ENCODE data around the gene ZNF507. TPM values are rescaled to one million over a fixed set of nuclear protein-coding genes. Genes with fewer than 3 reads are reported as not detected.

The ZNF507 gene
- polyA plus RNA-seq, 3 donors = 21.2 to 30.6 (median 27.6) TPM

GRCh38 chr19:32336259-32337083 is 8.9 kb upstream of the ZNF507 start:
- DNase-seq = no peak

GRCh38 chr19:32337084-32337808 is 8.2 kb upstream of the ZNF507 start:
- no peak for DNase-seq

GRCh38 chr19:32339423-32339822 is 6.0 kb upstream of the ZNF507 start:
- DNase-seq = no peak

GRCh38 chr19:32339988-32340874 is 5.2 kb upstream of the ZNF507 start:
- DNase-seq = no peak

- DNase-seq = no peak
These were observed 2.7 kb upstream of the ZNF507 start for GRCh38 chr19:32342695-32343094.

- no peak for DNase-seq
These were observed 1.7 kb upstream of the ZNF507 start for GRCh38 chr19:32343550-32344262.

- no peak for DNase-seq
These were observed 1.5 kb downstream of the ZNF507 start for GRCh38 chr19:32346901-32347300.

GRCh38 chr19:32347573-32347972 is 2.2 kb downstream of the ZNF507 start:
- DNase-seq = no peak

GRCh38 chr19:32349051-32349450 is 3.6 kb downstream of the ZNF507 start:
- no peak for DNase-seq

GRCh38 chr19:32349724-32350470 is 4.5 kb downstream of the ZNF507 start:
- DNase-seq = no peak

GRCh38 chr19:32350471-32350865 is 5.1 kb downstream of the ZNF507 start:
- DNase-seq = no peak

- DNase-seq = no peak
These were observed 5.6 kb downstream of the ZNF507 start for GRCh38 chr19:32350987-32351348.

GRCh38 chr19:32352241-32352630 is 6.8 kb downstream of the ZNF507 start:
- no peak for DNase-seq

GRCh38 chr19:32354345-32354744 is 8.9 kb downstream of the ZNF507 start:
- no peak for DNase-seq

- DNase-seq = no peak
These were observed 9.9 kb downstream of the ZNF507 start for GRCh38 chr19:32355309-32355708.

- no peak for DNase-seq
These were observed 12.3 kb downstream of the ZNF507 start for GRCh38 chr19:32357720-32358119.

- DNase-seq = peak; percentile 9
These were observed 12.9 kb downstream of the ZNF507 start for GRCh38 chr19:32358321-32358720.

GRCh38 chr19:32359581-32359980 is 14.2 kb downstream of the ZNF507 start:
- no peak for DNase-seq

- DNase-seq = no peak
These were observed 16.3 kb downstream of the ZNF507 start for GRCh38 chr19:32361574-32362317.

GRCh38 chr19:32362318-32362691 is 16.9 kb downstream of the ZNF507 start:
- DNase-seq = no peak

Measured in renal pelvis (tissue), 4 donors.